Measurements from ENCODE around the gene TBL1X. TPM values are rescaled to one million over a fixed set of nuclear protein-coding genes. Genes with fewer than 3 reads are reported as not detected.

Gene TBL1X
- total and polyA plus RNA-seq, 2 of the 4 experiments (the other 2 are of a cell fraction): 16.2 to 20.8 TPM

DNA sequence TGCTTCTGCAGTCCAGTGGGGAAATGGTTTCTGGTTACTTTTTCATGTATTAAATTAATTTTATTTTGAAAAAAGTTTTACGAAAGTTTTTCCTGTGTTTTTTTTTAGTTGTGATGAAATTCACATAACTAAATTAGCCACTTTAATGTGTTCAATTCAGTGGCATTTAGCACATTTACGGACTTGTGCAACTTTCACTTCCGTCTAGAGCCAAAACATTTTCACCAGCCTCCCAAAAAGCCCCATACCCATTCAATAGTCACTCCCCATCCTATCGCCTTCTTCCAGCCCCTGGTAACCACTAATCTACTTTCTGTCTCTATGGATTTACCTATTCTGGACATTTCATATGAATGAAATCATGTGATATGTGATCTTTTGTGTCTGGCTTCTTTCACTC, 22.8 kb upstream of the TBL1X start:
- Histone ChIP-seq H3K9me1 (ENCODE audit: insufficient read depth, low read length) (no peaks in the 10 kb centered on the region), H4K5ac (ENCODE audit: low read depth, low read length) (no peak overlapping the region), H3K79me1 (ENCODE audit: low read depth in 1 of 2, low read length in 2 of 2) (no peaks in the 10 kb centered on the region), H2AK5ac (ENCODE audit: low read depth, low read length) (no peak overlapping the region), H3K4me2 (ENCODE audit: low read depth, low read length) (no peak overlapping the region), H3K9me3 (ENCODE audit: control insufficient read depth, insufficient read depth, low read length) (no peaks in the 10 kb centered on the region; the same call in 1 of the 2 replicates), H3K56ac (ENCODE audit: extremely low read depth, insufficient read depth, low read length) (no peak overlapping the region), H4K91ac (ENCODE audit: insufficient read depth, low read depth, low read length) (no peak overlapping the region), H4K20me1 (ENCODE audit: insufficient read depth, low read length) (no peaks in the 10 kb centered on the region), H2BK5ac (ENCODE audit: low read depth, low read length, poor library complexity, severe bottlenecking) (no peak overlapping the region), H3K23ac (ENCODE audit: low read depth, low read length) (no peak overlapping the region), H2BK20ac (ENCODE audit: low read depth, low read length) (no peak overlapping the region), H3K27ac (ENCODE audit: insufficient read depth, low read length) (no peak overlapping the region), H3K4ac (ENCODE audit: low read depth, low read length) (no peak overlapping the region), H3K4me1 (ENCODE audit: control insufficient read depth, insufficient read depth, low read length) (peaks cover 1% of the 10 kb centered on the region; the same call in 1 of the 2 replicates), H2BK15ac (ENCODE audit: low read depth, low read length) (no peak overlapping the region), H3K9ac (ENCODE audit: low read depth, low read length) (no peak overlapping the region), H3K27me3 (ENCODE audit: control insufficient read depth, insufficient read depth, low read length) (no peaks in the 10 kb centered on the region), H3K14ac (replicated peaks; ENCODE audit: low read depth, low read length) (no peak overlapping the region), H2AK9ac (replicated peaks; ENCODE audit: low read depth, low read length, poor library complexity) (no peak overlapping the region), H3K4me3 (ENCODE audit: insufficient read depth, low read depth, low read length) (no peak overlapping the region), H3K36me3 (ENCODE audit: control insufficient read depth, insufficient read depth, low read length) (no peaks in the 10 kb centered on the region), H2AFZ (replicated peaks; ENCODE audit: low read length, poor library complexity) (no peak overlapping the region), H3K18ac (ENCODE audit: low read depth, low read length) (no peak overlapping the region), H2BK120ac (ENCODE audit: low read depth, low read length) (no peak overlapping the region), H4K8ac (ENCODE audit: low read depth in 2 of 2, low read length in 2 of 2) (no peak overlapping the region)
- DNase-seq (no peak), ATAC-seq (ENCODE audit: low read depth) (no peak)
- TF ChIP-seq SMC3 (IDR thresholded peaks at IDR 0.05; ENCODE audit: low read depth, low read length): no peak
- no peak for TF ChIP-seq CTCF (conservative IDR thresholded peaks at IDR 0.05; ENCODE audit: low read depth, low read length)
- WGBS, 2 experiments (ENCODE audit: extremely low coverage in 2 of 2, insufficient read length in 1 of 2): 80% methylated on average over 1 of the region's 4 CpGs; no CpG with 5 or more reads in 1 of the 2 experiments
- BruUV-seq (replicated peaks): no TSS peak
- ChIA-PET POLR2A (ENCODE audit: unreplicated experiment) (no interaction called here), CTCF (no interaction called here)
- dilution Hi-C loops (cut with HindIII; ENCODE audit: low sequenced_read_pairs, unreplicated experiment): no loop called here
- intact Hi-C loops (cut with micrococcal nuclease): no loop called here
- in situ Hi-C loops (cut with MboI; ENCODE audit: low sequenced_read_pairs): no loop called here

Measured in IMR-90 (cell line).